Spleen (tissue), 7 donors: ENCODE measurements around the gene LIPE.

Experiments
- POLR2A ChIP-seq, 3 donors: fragments of 450-650 bp; IDR thresholded peaks; one replicate each; pipeline ENCODE4 v1.5.1; 2017; ENCODE audit warnings: antibody characterized with exemption in 3 of 3, mild to moderate bottlenecking in 1 of 3
- POLR2AphosphoS5 ChIP-seq, 3 donors: sonication (generic); formaldehyde crosslinking; IDR thresholded peaks; one replicate each; pipeline ENCODE4 v1.5.1; 2017; ENCODE audit warnings: antibody characterized with exemption in 3 of 3
- TF ChIP-seq, protein P1 (sequence below), 11 experiments: fragments of 200-600 bp in 7 of 11; fragments of 450-650 bp in 4 of 11; sonication (generic) in 4 of 11; IDR thresholded peaks in 8 of 11; conservative IDR thresholded peaks in 3 of 11; 1 replicate in 7 of 11; 2 replicates in 4 of 11; pipeline versions ENCODE4 v1.4.0 to v1.8.0; 2016 to 2021; ENCODE audit warnings: antibody characterized with exemption in 11 of 11, inconsistent platforms in 4 of 11, mild to moderate bottlenecking in 1 of 11
- donor health status: DM: no; HTN: no; CAD: no; lungs with moderate emphysema.
- donor health status: DM: no; HTN: no; CAD: no.
- donor health status: DM: no; HTN: no; CAD: no.

DNA sequence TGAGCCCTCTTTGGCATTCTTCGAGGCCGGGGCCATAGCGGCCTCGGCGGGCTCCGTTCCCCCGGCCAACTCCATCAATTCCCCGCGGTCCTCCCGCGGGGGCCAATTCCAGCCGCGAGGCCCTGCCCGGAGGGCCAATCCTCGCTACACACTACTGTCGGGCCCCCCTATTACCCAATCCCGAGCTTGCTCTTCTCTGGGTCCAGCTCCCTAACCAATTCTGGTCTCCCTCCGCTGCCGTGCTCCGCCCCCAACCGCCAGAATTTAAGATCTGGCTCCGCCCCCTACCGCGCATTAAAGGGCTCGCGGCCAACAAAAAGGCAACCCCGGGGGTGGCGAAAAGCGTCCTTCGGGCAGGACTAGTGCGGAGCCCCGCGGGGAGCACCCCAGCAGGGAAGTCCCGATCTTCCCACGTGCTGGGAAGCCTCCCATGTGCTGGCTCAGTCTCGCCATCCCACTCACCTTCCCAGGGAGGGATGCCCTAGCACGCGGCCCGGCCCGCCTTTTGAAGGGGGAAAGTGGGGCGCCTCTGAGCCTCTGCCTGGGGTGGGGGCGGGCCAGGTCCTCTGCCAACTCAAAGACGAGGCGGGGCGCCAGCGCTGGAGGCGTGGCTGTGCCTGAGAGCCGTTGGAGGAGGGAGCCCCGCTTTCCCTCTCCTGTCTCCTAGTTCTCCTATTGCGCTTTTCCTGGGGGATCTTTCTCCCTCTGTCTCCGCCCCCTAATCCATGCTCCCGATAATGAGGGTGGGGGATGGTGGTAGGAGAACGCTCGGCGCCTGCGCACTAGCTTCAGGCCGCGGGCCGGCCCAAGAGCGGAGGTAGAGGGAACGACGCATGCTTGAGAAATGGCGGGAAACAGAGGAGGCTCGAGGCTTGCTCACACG lies 3.5 kb downstream of the LIPE start:
- TF ChIP-seq, protein P1, sequence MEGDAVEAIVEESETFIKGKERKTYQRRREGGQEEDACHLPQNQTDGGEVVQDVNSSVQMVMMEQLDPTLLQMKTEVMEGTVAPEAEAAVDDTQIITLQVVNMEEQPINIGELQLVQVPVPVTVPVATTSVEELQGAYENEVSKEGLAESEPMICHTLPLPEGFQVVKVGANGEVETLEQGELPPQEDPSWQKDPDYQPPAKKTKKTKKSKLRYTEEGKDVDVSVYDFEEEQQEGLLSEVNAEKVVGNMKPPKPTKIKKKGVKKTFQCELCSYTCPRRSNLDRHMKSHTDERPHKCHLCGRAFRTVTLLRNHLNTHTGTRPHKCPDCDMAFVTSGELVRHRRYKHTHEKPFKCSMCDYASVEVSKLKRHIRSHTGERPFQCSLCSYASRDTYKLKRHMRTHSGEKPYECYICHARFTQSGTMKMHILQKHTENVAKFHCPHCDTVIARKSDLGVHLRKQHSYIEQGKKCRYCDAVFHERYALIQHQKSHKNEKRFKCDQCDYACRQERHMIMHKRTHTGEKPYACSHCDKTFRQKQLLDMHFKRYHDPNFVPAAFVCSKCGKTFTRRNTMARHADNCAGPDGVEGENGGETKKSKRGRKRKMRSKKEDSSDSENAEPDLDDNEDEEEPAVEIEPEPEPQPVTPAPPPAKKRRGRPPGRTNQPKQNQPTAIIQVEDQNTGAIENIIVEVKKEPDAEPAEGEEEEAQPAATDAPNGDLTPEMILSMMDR (IDR thresholded peaks at IDR 0.05 in 8 of 11, conservative IDR thresholded peaks at IDR 0.05 in 3 of 11) = peak in 4 of 11 experiments; percentile 16 to 37 (median 22)
- TF ChIP-seq POLR2AphosphoS5 (IDR thresholded peaks at IDR 0.05) (peak; percentile 90 to 96 (median 92)), POLR2A (IDR thresholded peaks at IDR 0.05) (peak in 2 of 3 donors; percentile 59 to 80)
